GM12878 (cell line): ENCODE results near the gene TEKT5. TPM values are rescaled to one million over a fixed set of nuclear protein-coding genes. Genes with fewer than 3 reads are reported as not detected.

Experiments
- ATAC-seq: fragments of 200-7000 bp; cut with Tn5 transposase; 3 replicates; pipeline ENCODE4 v1.9.1; 2020; ENCODE audit warnings: mild to moderate bottlenecking, moderate library complexity
- BruUV-seq: library from RNA; stranded (reverse); fragments of 400-500 nt; replicated peaks from 2 replicates; lab custom pipeline; 2021; lab: Mats Ljungman, UMichigan
- CTCF ChIA-PET: fragments of 300-600 bp; sonication (Branson Sonifier 250); formaldehyde crosslinking; extraction: SDS; loops from one replicate; lab custom pipeline; 2021; ENCODE audit warnings: inconsistent platforms; lab: Yijun Ruan, JAX
- POLR2A ChIA-PET: fragments of 350-600 bp; formaldehyde crosslinking; extraction: SDS; loops from one replicate; lab custom pipeline; 2021; ENCODE audit warnings: inconsistent platforms; lab: Charles Lee
- RAD21 ChIA-PET: fragments of 300-600 bp; sonication (Branson Sonifier 250); formaldehyde crosslinking; loops from one replicate; lab custom pipeline; 2023; ENCODE audit warnings: antibody characterized with exemption; ENCODE audit not compliant: unreplicated experiment; lab: Charles Lee
- SMC1A ChIA-PET: fragments of 300-600 bp; sonication (Branson Sonifier 250); formaldehyde crosslinking; loops from one replicate; lab custom pipeline; 2023; ENCODE audit not compliant: unreplicated experiment, uncharacterized antibody; lab: Charles Lee
- DNase-seq: peaks from one replicate; pipeline ENCODE4 v3.0.0-alpha.2; 2011; ENCODE audit warnings: low read depth, low spot score
- FAIRE-seq: peaks from 3 replicates; lab custom pipeline; 2011; peaks lifted over from hg19 to GRCh38; lab: Jason Lieb, UNC
- H2AFZ ChIP-seq: 2 replicates; pipeline ENCODE4 v1.6.0; 2011; ENCODE audit warnings: low read depth, low read length, control low read depth; ENCODE audit not compliant: control insufficient read depth
- H3K27ac ChIP-seq: 2 replicates; pipeline ENCODE4 v1.5.1; 2011; ENCODE audit warnings: control low read depth; ENCODE audit not compliant: control insufficient read depth, insufficient read depth
- H3K27me3 ChIP-seq, 2 experiments: replicated peaks in 1 of 2; 2 replicates each; pipeline versions ENCODE4 v1.6.0 to v1.6.1; 2011; ENCODE audit warnings: low read length in 1 of 2; ENCODE audit not compliant: control insufficient read depth in 2 of 2, insufficient read depth in 2 of 2
- H3K36me3 ChIP-seq, 2 experiments: 2 replicates each; pipeline ENCODE4 v1.5.1; 2011; ENCODE audit warnings: low read length in 1 of 2; ENCODE audit not compliant: control insufficient read depth in 2 of 2, insufficient read depth in 2 of 2
- H3K4me1 ChIP-seq: 2 replicates; pipeline ENCODE4 v1.6.1; 2011; ENCODE audit warnings: mild to moderate bottlenecking, low read length, moderate library complexity, mixed read lengths; ENCODE audit not compliant: control insufficient read depth, insufficient read depth
- H3K4me2 ChIP-seq: 2 replicates; pipeline ENCODE4 v1.6.0; 2011; ENCODE audit warnings: control low read depth; ENCODE audit not compliant: control insufficient read depth, insufficient read depth
- H3K4me3 ChIP-seq: fragments of 200-600 bp; sonication (generic); 2 replicates; pipeline ENCODE4 v1.5.1; 2016
- H3K79me2 ChIP-seq: 2 replicates; pipeline ENCODE4 v1.6.0; 2011; ENCODE audit warnings: low read length; ENCODE audit not compliant: control insufficient read depth, insufficient read depth
- H3K9ac ChIP-seq: 2 replicates; pipeline ENCODE4 v1.8.0; 2011; ENCODE audit warnings: low read length, control low read depth, mixed read lengths; ENCODE audit not compliant: control insufficient read depth, insufficient read depth
- H3K9me3 ChIP-seq: replicated peaks from 3 replicates; pipeline ENCODE4 v1.5.1; 2011; ENCODE audit warnings: mild to moderate bottlenecking, low read length; ENCODE audit not compliant: control insufficient read depth, insufficient read depth
- H4K20me1 ChIP-seq: 2 replicates; pipeline ENCODE4 v1.6.0; 2011; ENCODE audit not compliant: control insufficient read depth, insufficient read depth
- IRF5 ChIP-seq: fragments of 450-650 bp; IDR thresholded peaks from 2 replicates; pipeline ENCODE4 v1.6.1; 2017; ENCODE audit warnings: borderline replicate concordance
- TCF12 ChIP-seq: IDR thresholded peaks from 2 replicates; pipeline ENCODE4 v1.6.1; 2011; ENCODE audit warnings: low read depth, mild to moderate bottlenecking, low read length
- TCF3 ChIP-seq: IDR thresholded peaks from 2 replicates; pipeline ENCODE4 v1.6.1; 2012; ENCODE audit warnings: low read depth, mild to moderate bottlenecking, low read length, borderline replicate concordance; ENCODE audit not compliant: insufficient read depth
- WGBS: methylation state at CpG from one replicate; pipeline ENCODE4 v1.1.6; 2016; ENCODE audit warnings: low lambda C conversion rate; ENCODE audit not compliant: insufficient replicate concordance, insufficient coverage; ENCODE audit errors: missing lambda C conversion rate; 5-methylcytosine and 5-hydroxymethylcytosine counted together
- in situ Hi-C: fragments of 300-500 bp; cut with MboI; formaldehyde crosslinking; loops from 9 replicates; pipeline ENCODE4 v1.14.3; 2018; ENCODE audit warnings: mixed read lengths
- intact Hi-C: fragments of 100-400 bp; cut with micrococcal nuclease; formaldehyde crosslinking; loops from one replicate; pipeline ENCODE4 v1.14.2; 2022; ENCODE audit not compliant: unreplicated experiment
- polyA plus RNA-seq, 11 experiments: library from polyadenylated mRNA; depleted of rRNA in 4 of 11; unstranded in 6 of 11; stranded (reverse) in 5 of 11; fragments of >200 nt; fragmentation: Nextera tagmentation in 4 of 11; fragmentation: Illumina TruSeq in 1 of 11; extraction: Ambion mirVana in 4 of 11; extraction: Trizol in 1 of 11; gene quantifications; 1 replicate in 1 of 11; 2 replicates in 10 of 11; pipeline versions ENCODE4 v1.2.1 to v1.2.3, GENCODE V29; 2011 to 2016; ENCODE audit warnings: inconsistent platforms in 2 of 11, missing spikeins in 2 of 11, low read depth in 1 of 11
- total RNA-seq, 4 experiments: library from RNA; depleted of rRNA in 3 of 4; stranded (reverse); fragments of >200 nt in 3 of 4; fragmentation: Illumina TruSeq in 1 of 4; extraction: Trizol in 1 of 4; gene quantifications; 2 replicates each; pipeline versions ENCODE4 v1.2.1 to v1.2.3, GENCODE V29; 2013 to 2021
- TF ChIP-seq, protein P1 (sequence below): IDR thresholded peaks from 2 replicates; pipeline ENCODE4 v1.6.1; 2011; ENCODE audit warnings: mild to moderate bottlenecking, low read depth, low read length, moderate library complexity; ENCODE audit not compliant: insufficient replicate concordance

The TEKT5 gene
- total and polyA plus RNA-seq, 10 of the 15 experiments (the other 5 are each of a cell fraction or from before 2014, with no cell fraction given), result 0.19 to 2.2 (median 0.68) TPM; not detected in 1

- no peaks in the 10 kb centered on the region for H4K20me1 ChIP-seq
- DNase-seq (no peak), FAIRE-seq (no peak), ATAC-seq (no peak)
- in situ Hi-C loops (no loop called here), intact Hi-C loops (no loop called here)
- CTCF ChIA-PET, result interaction anchor here (0.7 to 1.2 kb wide), 4 partner anchors 9 to 129 kb away, joined by 3 read pairs; no protein-coding TSS in a partner anchor
- no peak overlapping the region for H3K4me3 ChIP-seq
- no peaks in the 10 kb centered on the region; a peak in 2 of 4 replicates for H3K27me3 ChIP-seq
- H2AFZ ChIP-seq, result no peak overlapping the region
- TF ChIP-seq, protein P1, sequence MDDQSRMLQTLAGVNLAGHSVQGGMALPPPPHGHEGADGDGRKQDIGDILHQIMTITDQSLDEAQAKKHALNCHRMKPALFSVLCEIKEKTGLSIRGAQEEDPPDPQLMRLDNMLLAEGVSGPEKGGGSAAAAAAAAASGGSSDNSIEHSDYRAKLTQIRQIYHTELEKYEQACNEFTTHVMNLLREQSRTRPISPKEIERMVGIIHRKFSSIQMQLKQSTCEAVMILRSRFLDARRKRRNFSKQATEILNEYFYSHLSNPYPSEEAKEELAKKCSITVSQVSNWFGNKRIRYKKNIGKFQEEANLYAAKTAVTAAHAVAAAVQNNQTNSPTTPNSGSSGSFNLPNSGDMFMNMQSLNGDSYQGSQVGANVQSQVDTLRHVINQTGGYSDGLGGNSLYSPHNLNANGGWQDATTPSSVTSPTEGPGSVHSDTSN, result peak; percentile 17
- TF ChIP-seq TCF12 (peak; percentile 73; the same call in 1 of the 2 replicates), TCF3 (peak; percentile 81), IRF5 (no peak)
- POLR2A ChIA-PET, result no interaction called here
- RAD21 ChIA-PET, result interaction anchor here (1.0 to 1.4 kb wide), 3 partner anchors 8 to 152 kb away, joined by 3 to 4 read pairs (median 4); no protein-coding TSS in a partner anchor
- no TSS peak for BruUV-seq
- H3K9ac ChIP-seq, result no peak overlapping the region
- no peak overlapping the region for H3K4me2 ChIP-seq
- H3K4me1 ChIP-seq, result peaks cover 34% of the 10 kb centered on the region
- no peaks in the 10 kb centered on the region for H3K9me3 ChIP-seq
- SMC1A ChIA-PET, result interaction anchor here (0.9 to 1.2 kb wide), 5 partner anchors 10 to 136 kb away, joined by 3 to 7 read pairs (median 3); no protein-coding TSS in a partner anchor
- no peaks in the 10 kb centered on the region for H3K36me3 ChIP-seq
- H3K79me2 ChIP-seq, result no peaks in the 10 kb centered on the region
- no peak overlapping the region for H3K27ac ChIP-seq
- 37% methylated on average over 13 of the region's 13 CpGs for WGBS
Observed at GRCh38 chr16:10601444-10602408, 93.0 kb downstream of the TEKT5 start.
